HL-60 (cell line): ENCODE results near the gene CCDC185.

ENCODE experiments used
- DNase-seq, 2 experiments: peaks; one replicate each; pipeline ENCODE4 v3.0.0-alpha.2; 2010 to 2020; ENCODE audit warnings: low read depth in 1 of 2, low spot score in 1 of 2
- H3K27ac ChIP-seq: fragments of 250-450 bp; sonication (Bioruptor Pico); replicated peaks from 2 replicates; pipeline ENCODE4 v1.5.1; 2020; ENCODE audit warnings: mild to moderate bottlenecking, moderate library complexity
- H3K27me3 ChIP-seq: fragments of 250-450 bp; sonication (Bioruptor Pico); 2 replicates; pipeline ENCODE4 v1.5.1; 2021; ENCODE audit warnings: mild to moderate bottlenecking, moderate library complexity; ENCODE audit not compliant: insufficient read depth, poor library complexity, severe bottlenecking
- H3K4me3 ChIP-seq: replicated peaks from 2 replicates; pipeline ENCODE4 v1.5.1; 2011; ENCODE audit warnings: mild to moderate bottlenecking, control low read depth, low read length; ENCODE audit not compliant: insufficient read depth
- CTCF ChIP-seq: IDR thresholded peaks from one replicate; pipeline ENCODE4 v1.5.1; 2011; ENCODE audit warnings: low read length, control low read depth, inconsistent platforms; ENCODE audit not compliant: insufficient read depth
- GABPA ChIP-seq: IDR thresholded peaks from 2 replicates; pipeline ENCODE4 v1.6.1; 2012; ENCODE audit warnings: low read depth
- POLR2AphosphoS5 ChIP-seq: IDR thresholded peaks from 2 replicates; pipeline ENCODE4 v1.6.1; 2012; ENCODE audit warnings: low read depth
- REST ChIP-seq: IDR thresholded peaks from 2 replicates; pipeline ENCODE4 v1.6.1; 2012; ENCODE audit warnings: low read depth; ENCODE audit not compliant: insufficient replicate concordance
- SPI1 ChIP-seq: IDR thresholded peaks from 2 replicates; pipeline ENCODE4 v1.6.1; 2012; ENCODE audit warnings: low read depth, mild to moderate bottlenecking, borderline replicate concordance

Gene CCDC185

GRCh38 chr1:223417444-223417843 lies 24.2 kb downstream of the CCDC185 start:
- Histone ChIP-seq H3K4me3 (no peak overlapping the region), H3K27ac (no peak overlapping the region), H3K27me3 (no peaks in the 10 kb centered on the region)
- TF ChIP-seq REST = no peak
- no peak for TF ChIP-seq SPI1
- TF ChIP-seq CTCF = no peak
- TF ChIP-seq POLR2AphosphoS5 = no peak
- no peak for TF ChIP-seq GABPA
- no peak for DNase-seq

- no peak for DNase-seq
- Histone ChIP-seq H3K27ac (no peak overlapping the region), H3K4me3 (no peak overlapping the region), H3K27me3 (no peaks in the 10 kb centered on the region)
- TF ChIP-seq SPI1 = no peak
- TF ChIP-seq GABPA = no peak
- TF ChIP-seq CTCF = no peak
- TF ChIP-seq REST = no peak
- TF ChIP-seq POLR2AphosphoS5 = no peak
These were observed 24.9 kb downstream of the CCDC185 start for GRCh38 chr1:223417903-223418663.

- Histone ChIP-seq H3K27me3 (no peaks in the 10 kb centered on the region), H3K27ac (no peak overlapping the region), H3K4me3 (no peak overlapping the region)
- no peak for TF ChIP-seq SPI1
- TF ChIP-seq REST = no peak
- no peak for TF ChIP-seq CTCF
- TF ChIP-seq GABPA = no peak
- TF ChIP-seq POLR2AphosphoS5 = no peak
- no peak for DNase-seq
These were observed 25.9 kb downstream of the CCDC185 start for GRCh38 chr1:223419115-223419514.
